Neural progenitor cell (in vitro differentiated cells): ENCODE measurements around the gene MSANTD4. TPM values are rescaled to one million over a fixed set of nuclear protein-coding genes. Genes with fewer than 3 reads are reported as not detected.

Source experiments
- DNase-seq: peaks from one replicate; pipeline ENCODE4 v3.0.0-alpha.2; 2016; ENCODE audit warnings: low spot score
- H2AFZ ChIP-seq: fragments of 200-600 bp; sonication (generic); replicated peaks from 2 replicates; pipeline ENCODE4 v1.6.1; 2016; ENCODE audit warnings: antibody characterized with exemption
- H3F3A ChIP-seq: fragments of 200-600 bp; sonication (generic); 2 replicates; pipeline ENCODE4 v1.6.1; 2016; ENCODE audit warnings: antibody characterized with exemption, low read depth
- H3K27ac ChIP-seq: fragments of 200-600 bp; sonication (generic); 2 replicates; pipeline ENCODE4 v1.5.1; 2016; ENCODE audit warnings: mild to moderate bottlenecking
- H3K27me3 ChIP-seq: fragments of 200-600 bp; sonication (generic); 2 replicates; pipeline ENCODE4 v1.6.1; 2016; ENCODE audit warnings: mild to moderate bottlenecking, moderate library complexity
- H3K36me3 ChIP-seq: fragments of 200-600 bp; sonication (generic); 2 replicates; pipeline ENCODE4 v1.5.1; 2016
- H3K4me1 ChIP-seq: fragments of 200-600 bp; sonication (generic); 2 replicates; pipeline ENCODE4 v1.6.1; 2016; ENCODE audit warnings: mixed run types
- H3K4me2 ChIP-seq: fragments of 200-600 bp; sonication (generic); 2 replicates; pipeline ENCODE4 v1.6.1; 2016
- H3K4me3 ChIP-seq: fragments of 200-600 bp; sonication (generic); 2 replicates; pipeline ENCODE4 v1.5.1; 2016
- H3K79me2 ChIP-seq: fragments of 200-600 bp; sonication (generic); 2 replicates; pipeline ENCODE4 v1.6.1; 2016; ENCODE audit warnings: low read depth
- H3K9ac ChIP-seq: fragments of 200-600 bp; sonication (generic); 2 replicates; pipeline ENCODE4 v1.6.1; 2016
- H3K9me3 ChIP-seq: fragments of 200-600 bp; sonication (generic); 2 replicates; pipeline ENCODE4 v1.5.1; 2016; ENCODE audit warnings: low read depth
- H4K20me1 ChIP-seq: fragments of 200-600 bp; sonication (generic); 2 replicates; pipeline ENCODE4 v1.6.1; 2016; ENCODE audit warnings: low read depth
- H3K27ac Mint-ChIP-seq: 3 replicates; pipeline ENCODE4 v1.8.0; 2021; ENCODE audit warnings: mixed read lengths
- H3K27me3 Mint-ChIP-seq: 2 replicates; pipeline ENCODE4 v1.8.0; 2022; ENCODE audit warnings: low read depth, mild to moderate bottlenecking, inconsistent platforms, moderate library complexity, mixed read lengths; ENCODE audit not compliant: insufficient read depth
- H3K36me3 Mint-ChIP-seq: 3 replicates; pipeline ENCODE4 v1.8.0; 2021; ENCODE audit warnings: mixed read lengths
- H3K4me1 Mint-ChIP-seq: 3 replicates; pipeline ENCODE4 v1.8.0; 2021; ENCODE audit warnings: mixed read lengths
- H3K4me3 Mint-ChIP-seq: 3 replicates; pipeline ENCODE4 v1.8.0; 2021; ENCODE audit warnings: mild to moderate bottlenecking, moderate library complexity, mixed read lengths
- H3K9me3 Mint-ChIP-seq: 3 replicates; pipeline ENCODE4 v1.8.0; 2020; ENCODE audit warnings: mixed read lengths
- CTCF ChIP-seq: fragments of 200-600 bp; sonication (generic); IDR thresholded peaks from 2 replicates; pipeline ENCODE4 v1.5.1; 2017; ENCODE audit warnings: antibody characterized with exemption, mild to moderate bottlenecking
- EZH2 ChIP-seq: fragments of 200-600 bp; sonication (generic); IDR thresholded peaks from 2 replicates; pipeline ENCODE4 v1.6.1; 2017; ENCODE audit warnings: antibody characterized with exemption, mild to moderate bottlenecking, moderate library complexity
- EZH2phosphoT487 ChIP-seq: fragments of 200-600 bp; sonication (generic); IDR thresholded peaks from 2 replicates; pipeline ENCODE4 v1.6.1; 2017; ENCODE audit warnings: antibody characterized with exemption
- total RNA-seq: library from RNA; depleted of rRNA; stranded (reverse); fragments of >200 nt; gene quantifications from 2 replicates; pipeline ENCODE4 v1.2.3, GENCODE V29; 2015; ENCODE audit warnings: low replicate concordance

Gene MSANTD4
- total RNA-seq, 1 donor from 2014 or later: 40.3 TPM

GRCh38 chr11:106014620-106015019 lies 7.4 kb downstream of the MSANTD4 start:
- peaks cover 4% of the 10 kb centered on the region for H3K9me3 Mint-ChIP-seq
- H3K79me2 ChIP-seq: peaks cover 87% of the 10 kb centered on the region
- H3K4me3 Mint-ChIP-seq: no peak overlapping the region
- H3K36me3 Mint-ChIP-seq: peaks cover 36% of the 10 kb centered on the region
- no peak for DNase-seq
- no peak overlapping the region for H2AFZ ChIP-seq
- peaks cover 21% of the 10 kb centered on the region for H3K4me1 Mint-ChIP-seq
- no peak overlapping the region for H3K4me3 ChIP-seq
- H3K9ac ChIP-seq: no peak overlapping the region
- H3K27ac ChIP-seq: no peak overlapping the region
- H4K20me1 ChIP-seq: peaks cover 26% of the 10 kb centered on the region
- H3K4me1 ChIP-seq: peaks cover 33% of the 10 kb centered on the region
- TF ChIP-seq CTCF (no peak), EZH2phosphoT487 (no peak), EZH2 (no peak)
- H3K4me2 ChIP-seq: no peak overlapping the region
- H3K9me3 ChIP-seq: no peaks in the 10 kb centered on the region
- no peaks in the 10 kb centered on the region for H3K27me3 Mint-ChIP-seq
- H3K36me3 ChIP-seq: peaks cover 13% of the 10 kb centered on the region
- peaks cover 3% of the 10 kb centered on the region for H3F3A ChIP-seq
- H3K27ac Mint-ChIP-seq: no peak overlapping the region
- H3K27me3 ChIP-seq: no peaks in the 10 kb centered on the region

- Mint-ChIP-seq H3K36me3 (peaks cover 38% of the 10 kb centered on the region), H3K9me3 (peaks cover 5% of the 10 kb centered on the region), H3K4me1 (peaks cover 20% of the 10 kb centered on the region), H3K27me3 (no peaks in the 10 kb centered on the region), H3K27ac (no peak overlapping the region), H3K4me3 (no peak overlapping the region)
- Histone ChIP-seq H3K27me3 (no peaks in the 10 kb centered on the region), H3K4me2 (no peak overlapping the region), H2AFZ (no peak overlapping the region), H3K36me3 (peaks cover 17% of the 10 kb centered on the region), H3K4me1 (peaks cover 32% of the 10 kb centered on the region), H3K79me2 (peaks cover 87% of the 10 kb centered on the region), H3K9me3 (no peaks in the 10 kb centered on the region), H3F3A (peaks cover 3% of the 10 kb centered on the region), H3K4me3 (no peak overlapping the region), H3K27ac (no peak overlapping the region), H3K9ac (no peak overlapping the region), H4K20me1 (peaks cover 26% of the 10 kb centered on the region)
- TF ChIP-seq EZH2phosphoT487 (no peak), CTCF (no peak), EZH2 (no peak)
- DNase-seq: no peak
Measured at GRCh38 chr11:106014035-106014434, 8.0 kb downstream of the MSANTD4 start.

- peaks cover 25% of the 10 kb centered on the region for H3K4me1 ChIP-seq
- H2AFZ ChIP-seq: no peak overlapping the region
- no peaks in the 10 kb centered on the region for H3K27me3 Mint-ChIP-seq
- peaks cover 84% of the 10 kb centered on the region for H3K79me2 ChIP-seq
- H3F3A ChIP-seq: peaks cover 3% of the 10 kb centered on the region
- H3K27ac Mint-ChIP-seq: no peak overlapping the region
- H3K9me3 ChIP-seq: no peaks in the 10 kb centered on the region
- H3K27ac ChIP-seq: peak overlapping the region; percentile 6
- H3K4me3 ChIP-seq: no peak overlapping the region
- peaks cover 18% of the 10 kb centered on the region for H3K4me1 Mint-ChIP-seq
- peaks cover 26% of the 10 kb centered on the region for H4K20me1 ChIP-seq
- peaks cover 44% of the 10 kb centered on the region for H3K36me3 Mint-ChIP-seq
- H3K4me2 ChIP-seq: peak overlapping the region; percentile 36
- no peak overlapping the region for H3K4me3 Mint-ChIP-seq
- no peaks in the 10 kb centered on the region for H3K27me3 ChIP-seq
- H3K9me3 Mint-ChIP-seq: peaks cover 5% of the 10 kb centered on the region
- TF ChIP-seq EZH2phosphoT487 (no peak), CTCF (no peak), EZH2 (no peak)
- DNase-seq: no peak
- H3K9ac ChIP-seq: no peak overlapping the region
- H3K36me3 ChIP-seq: peaks cover 25% of the 10 kb centered on the region
Measured at GRCh38 chr11:106012744-106013143, 9.3 kb downstream of the MSANTD4 start.
